A549 (cell line): ENCODE measurements around the gene CCDC138. TPM values are rescaled to one million over a fixed set of nuclear protein-coding genes. Genes with fewer than 3 reads are reported as not detected.

Experiments used
- ATAC-seq, 2 experiments: fragments of 200-7000 bp in 1 of 2; fragments of >200 bp in 1 of 2; cut with Nextera tagmentation in 1 of 2; cut with Tn5 transposase in 1 of 2; 3 replicates each; pipeline versions ENCODE4 v1.8.0 to v1.9.1; 2018 to 2020; ENCODE audit warnings: mild to moderate bottlenecking in 1 of 2, moderate library complexity in 1 of 2
- CTCF ChIA-PET: fragments of 300-600 bp; sonication (Branson Sonifier 250); formaldehyde crosslinking; extraction: SDS; loops from one replicate; lab custom pipeline; 2021; ENCODE audit warnings: antibody characterized with exemption, inconsistent platforms; lab: Yijun Ruan, JAX
- POLR2A ChIA-PET: fragments of 350-600 bp; formaldehyde crosslinking; extraction: SDS; loops from one replicate; lab custom pipeline; 2021; ENCODE audit warnings: antibody characterized with exemption, inconsistent platforms; lab: Yijun Ruan, JAX
- DNase-seq, 2 experiments: peaks; one replicate each; pipeline versions ENCODE4 v3.0.0 to v3.0.0-alpha.2; 2011 to 2016; ENCODE audit warnings: low read depth in 1 of 2, low spot score in 1 of 2
- FAIRE-seq: peaks from 2 replicates; lab custom pipeline; 2011; peaks lifted over from hg19 to GRCh38; lab: Jason Lieb, UNC
- H3K27ac ChIP-seq, 2 experiments: fragments of >200 bp; sonication (Bioruptor Twin); formaldehyde crosslinking; 3 replicates each; pipeline ENCODE4 v1.5.1; 2016 to 2017
- H3K4me1 ChIP-seq: fragments of >200 bp; sonication (Bioruptor Twin); formaldehyde crosslinking; 3 replicates; pipeline ENCODE4 v1.6.1; 2016
- H3K4me2 ChIP-seq: fragments of >200 bp; sonication (Bioruptor Twin); formaldehyde crosslinking; 3 replicates; pipeline ENCODE4 v1.6.1; 2016
- H3K4me3 ChIP-seq: fragments of >200 bp; sonication (Bioruptor Twin); formaldehyde crosslinking; 3 replicates; pipeline ENCODE4 v1.5.1; 2016
- H3K9me3 ChIP-seq: fragments of >200 bp; sonication (Bioruptor Twin); formaldehyde crosslinking; 3 replicates; pipeline ENCODE4 v1.6.1; 2016
- ATOH8 ChIP-seq: fragments of 250-450 bp; sonication (Bioruptor Pico); IDR thresholded peaks from 2 replicates; pipeline ENCODE4 v1.5.0; 2020; ENCODE audit warnings: low read depth, mild to moderate bottlenecking, moderate library complexity
- BHLHE40 ChIP-seq: IDR thresholded peaks from 2 replicates; pipeline ENCODE4 v1.6.1; 2012; ENCODE audit warnings: low read depth, low read length, inconsistent platforms
- CBX8 ChIP-seq: fragments of 200-600 bp; sonication (generic); IDR thresholded peaks from 2 replicates; pipeline ENCODE4 v1.6.1; 2016
- CHD4 ChIP-seq: fragments of 200-600 bp; sonication (generic); IDR thresholded peaks from 2 replicates; pipeline ENCODE4 v1.6.1; 2016; ENCODE audit warnings: antibody characterized with exemption, mild to moderate bottlenecking, borderline replicate concordance
- E2F6 ChIP-seq: IDR thresholded peaks from 2 replicates; pipeline ENCODE4 v1.6.1; 2012; ENCODE audit warnings: low read depth, borderline replicate concordance
- ELK1 ChIP-seq: fragments of 150-350 bp; IDR thresholded peaks from 2 replicates; pipeline ENCODE4 v1.6.1; 2014; ENCODE audit warnings: low read depth, mild to moderate bottlenecking, low read length
- EP300 ChIP-seq, 2 experiments: fragments of >200 bp; sonication (Bioruptor Twin); formaldehyde crosslinking; IDR thresholded peaks; 2 replicates in 1 of 2; 3 replicates in 1 of 2; pipeline ENCODE4 v1.6.1; 2016 to 2017
- FOSB ChIP-seq: fragments of 250-450 bp; sonication (Bioruptor Pico); IDR thresholded peaks from 2 replicates; pipeline ENCODE4 v1.5.0; 2020; ENCODE audit warnings: mild to moderate bottlenecking, moderate library complexity
- FOSL2 ChIP-seq, 2 experiments: fragments of 450-650 bp in 1 of 2; fragments of >200 bp in 1 of 2; sonication (Bioruptor Twin) in 1 of 2; formaldehyde crosslinking; IDR thresholded peaks; 2 replicates each; pipeline versions ENCODE4 v1.5.0 to v1.6.1; 2016 to 2020; ENCODE audit warnings: mild to moderate bottlenecking in 1 of 2, moderate library complexity in 1 of 2
- GATA3 ChIP-seq: IDR thresholded peaks from 2 replicates; pipeline ENCODE4 v1.6.1; 2012; ENCODE audit warnings: borderline replicate concordance
- HES2 ChIP-seq: fragments of >200 bp; sonication (Bioruptor Twin); formaldehyde crosslinking; IDR thresholded peaks from 2 replicates; pipeline ENCODE4 v1.6.1; 2016
- HEYL ChIP-seq: fragments of 250-450 bp; sonication (Bioruptor Pico); IDR thresholded peaks from 2 replicates; pipeline ENCODE4 v1.8.0; 2021; ENCODE audit warnings: mild to moderate bottlenecking, moderate library complexity
- JUN ChIP-seq, 2 experiments: fragments of >200 bp; sonication (Bioruptor Twin); formaldehyde crosslinking; IDR thresholded peaks; 2 replicates in 1 of 2; 3 replicates in 1 of 2; pipeline ENCODE4 v1.6.1; 2016 to 2017
- JUNB ChIP-seq: fragments of >200 bp; sonication (Bioruptor Twin); formaldehyde crosslinking; IDR thresholded peaks from 2 replicates; pipeline ENCODE4 v1.6.1; 2016
- KDM5A ChIP-seq: fragments of 200-600 bp; sonication (generic); IDR thresholded peaks from 2 replicates; pipeline ENCODE4 v1.6.1; 2016; ENCODE audit warnings: antibody characterized with exemption, mild to moderate bottlenecking
- MAFK ChIP-seq: fragments of 450-650 bp; IDR thresholded peaks from 2 replicates; pipeline ENCODE4 v1.6.1; 2014; ENCODE audit not compliant: partially characterized antibody
- MAZ ChIP-seq: fragments of 150-350 bp; IDR thresholded peaks from 2 replicates; pipeline ENCODE4 v1.6.1; 2014; ENCODE audit warnings: antibody characterized with exemption, low read depth, low read length, borderline replicate concordance
- MYC ChIP-seq: IDR thresholded peaks from 2 replicates; pipeline ENCODE4 v1.6.1; 2012; ENCODE audit warnings: mild to moderate bottlenecking, inconsistent platforms, low read length, improper control_type of control experiment, borderline replicate concordance
- NFE2L2 ChIP-seq: fragments of 150-350 bp; conservative IDR thresholded peaks from 2 replicates; pipeline ENCODE4 v1.6.1; 2014; ENCODE audit warnings: low read length
- NPAS2 ChIP-seq: fragments of 250-450 bp; sonication (Bioruptor Pico); IDR thresholded peaks from 2 replicates; pipeline ENCODE4 v1.8.0; 2022; ENCODE audit warnings: mild to moderate bottlenecking, moderate library complexity, borderline replicate concordance
- PBX3 ChIP-seq: IDR thresholded peaks from 2 replicates; pipeline ENCODE4 v1.6.1; 2012
- POLR2A ChIP-seq: IDR thresholded peaks from 2 replicates; pipeline ENCODE4 v1.6.1; 2012; ENCODE audit warnings: mild to moderate bottlenecking, low read length
- REST ChIP-seq: fragments of 200-600 bp; sonication (generic); IDR thresholded peaks from 2 replicates; pipeline ENCODE4 v1.6.1; 2016; ENCODE audit warnings: antibody characterized with exemption, mild to moderate bottlenecking, moderate library complexity
- RFX5 ChIP-seq: fragments of 450-650 bp; IDR thresholded peaks from 2 replicates; pipeline ENCODE4 v1.7.1; 2014; ENCODE audit warnings: antibody characterized with exemption, mild to moderate bottlenecking, moderate library complexity
- SREBF2 ChIP-seq: fragments of 450-650 bp; IDR thresholded peaks from 2 replicates; pipeline ENCODE4 v1.6.1; 2014; ENCODE audit warnings: mild to moderate bottlenecking, moderate library complexity
- ZNF302 ChIP-seq: fragments of 250-450 bp; sonication (Bioruptor Pico); IDR thresholded peaks from 2 replicates; pipeline ENCODE4 v1.9.0; 2021; ENCODE audit warnings: inconsistent platforms, mild to moderate bottlenecking, moderate library complexity
- WGBS: methylation state at CpG from one replicate; pipeline ENCODE4 v1.1.6; 2017; ENCODE audit errors: missing lambda C conversion rate; 5-methylcytosine and 5-hydroxymethylcytosine counted together
- polyA plus RNA-seq, 4 experiments: library from polyadenylated mRNA; depleted of rRNA in 3 of 4; stranded (reverse); fragments of >200 nt; fragmentation: RNase III in 1 of 4; extraction: RNeasy Plus Mini Kit Qiagen cat#74134 plus additional on column Dnase treatment in 1 of 4; gene quantifications; 2 replicates in 3 of 4; 3 replicates in 1 of 4; pipeline ENCODE4 v1.2.3, GENCODE V29; 2011 to 2017

The CCDC138 gene
- polyA plus RNA-seq, 2 of the 4 experiments (the other 2 are of a cell fraction): 9.7 to 13.0 TPM

- no peak overlapping the region for H3K27ac ChIP-seq
- no peak overlapping the region for H3K4me2 ChIP-seq
- ChIA-PET POLR2A (no interaction called here), CTCF (no interaction called here)
- FAIRE-seq: no peak
- no peaks in the 10 kb centered on the region for H3K4me1 ChIP-seq
- H3K4me3 ChIP-seq: no peak overlapping the region
- TF ChIP-seq CHD4 (no peak), GATA3 (no peak), SREBF2 (no peak)
- TF ChIP-seq, all 56 proteins: peak for 0
- DNase-seq (no peak), ATAC-seq (no peak)
- 0 out of 3 replicates have a peak, but pooled peaks cover 3% of the 10 kb centered on the region for H3K9me3 ChIP-seq
Measured at GRCh38 chr2:108845923-108846322, 59.4 kb downstream of the CCDC138 start.

- Histone ChIP-seq H3K4me2 (no peak overlapping the region), H3K27ac (no peak overlapping the region)
- DNase-seq: no peak
- CTCF ChIA-PET: no interaction called here
- WGBS: 93% methylated on average over 1 of the region's 1 CpG
- TF ChIP-seq MYC (no peak), ATOH8 (CRISPR knock-in tag) (no peak), JUN (IDR thresholded peaks at IDR 0.05) (no peak), ZNF302 (no peak), ELK1 (no peak), BHLHE40 (no peak), FOSL2 (IDR thresholded peaks at IDR 0.05) (no peak), FOSL2 (CRISPR knock-in tag; IDR thresholded peaks at IDR 0.05) (no peak), FOSB (no peak), NFE2L2 (no peak)
- TF ChIP-seq, all 56 proteins: peak for 0
- H3K9me3 ChIP-seq: no peaks in the 10 kb centered on the region
- no peak overlapping the region for H3K4me3 ChIP-seq
- ATAC-seq: no peak
- FAIRE-seq: no peak
- POLR2A ChIA-PET: no interaction called here
- no peaks in the 10 kb centered on the region for H3K4me1 ChIP-seq
Measured at GRCh38 chr2:108847000-108847399, 60.4 kb downstream of the CCDC138 start.

GRCh38 chr2:108852375-108852774, 65.8 kb downstream of the CCDC138 start:
- ChIA-PET CTCF (interaction anchor here (1.0 kb wide), 1 partner anchor 658 kb away, joined by 3 read pairs; no protein-coding TSS in a partner anchor), POLR2A (no interaction called here)
- no peak for DNase-seq
- TF ChIP-seq CHD4: no peak
- TF ChIP-seq RFX5: no peak
- no peak for TF ChIP-seq NPAS2
- TF ChIP-seq HES2: no peak
- TF ChIP-seq FOSB: no peak
- H3K9me3 ChIP-seq: no peaks in the 10 kb centered on the region
- H3K4me2 ChIP-seq: no peak overlapping the region
- H3K4me1 ChIP-seq: no peaks in the 10 kb centered on the region
- FAIRE-seq: no peak
- ATAC-seq: no peak
- H3K27ac ChIP-seq: no peak overlapping the region
- WGBS: 94% methylated on average over 3 of the region's 3 CpGs
- no peak overlapping the region for H3K4me3 ChIP-seq

- no peak for FAIRE-seq
- Histone ChIP-seq H3K4me2 (no peak overlapping the region), H3K27ac (no peak overlapping the region), H3K4me3 (no peak overlapping the region), H3K9me3 (no peaks in the 10 kb centered on the region), H3K4me1 (no peaks in the 10 kb centered on the region)
- DNase-seq: no peak
- no peak for ATAC-seq
- 87% methylated on average over 2 of the region's 2 CpGs for WGBS
- ChIA-PET POLR2A (no interaction called here), CTCF (interaction anchor here (1.2 kb wide), 1 partner anchor 341 kb away, joined by 3 read pairs; no protein-coding TSS in a partner anchor)
- TF ChIP-seq MAFK (no peak), JUNB (no peak), E2F6 (no peak), MAZ (no peak), REST (no peak), HEYL (no peak), CBX8 (no peak), FOSL2 (IDR thresholded peaks at IDR 0.05) (no peak), FOSL2 (CRISPR knock-in tag; IDR thresholded peaks at IDR 0.05) (no peak), EP300 (IDR thresholded peaks at IDR 0.05) (no peak), POLR2A (no peak), PBX3 (no peak), KDM5A (no peak)
Measured at GRCh38 chr2:108853421-108853820, 66.8 kb downstream of the CCDC138 start.
